ENCODE measurements around the gene PRSS50. TPM values are rescaled to one million over a fixed set of nuclear protein-coding genes. Genes with fewer than 3 reads are reported as not detected.

PRSS50 gene
- total RNA-seq, 4 donors from 2014 or later, result not detected

DNA sequence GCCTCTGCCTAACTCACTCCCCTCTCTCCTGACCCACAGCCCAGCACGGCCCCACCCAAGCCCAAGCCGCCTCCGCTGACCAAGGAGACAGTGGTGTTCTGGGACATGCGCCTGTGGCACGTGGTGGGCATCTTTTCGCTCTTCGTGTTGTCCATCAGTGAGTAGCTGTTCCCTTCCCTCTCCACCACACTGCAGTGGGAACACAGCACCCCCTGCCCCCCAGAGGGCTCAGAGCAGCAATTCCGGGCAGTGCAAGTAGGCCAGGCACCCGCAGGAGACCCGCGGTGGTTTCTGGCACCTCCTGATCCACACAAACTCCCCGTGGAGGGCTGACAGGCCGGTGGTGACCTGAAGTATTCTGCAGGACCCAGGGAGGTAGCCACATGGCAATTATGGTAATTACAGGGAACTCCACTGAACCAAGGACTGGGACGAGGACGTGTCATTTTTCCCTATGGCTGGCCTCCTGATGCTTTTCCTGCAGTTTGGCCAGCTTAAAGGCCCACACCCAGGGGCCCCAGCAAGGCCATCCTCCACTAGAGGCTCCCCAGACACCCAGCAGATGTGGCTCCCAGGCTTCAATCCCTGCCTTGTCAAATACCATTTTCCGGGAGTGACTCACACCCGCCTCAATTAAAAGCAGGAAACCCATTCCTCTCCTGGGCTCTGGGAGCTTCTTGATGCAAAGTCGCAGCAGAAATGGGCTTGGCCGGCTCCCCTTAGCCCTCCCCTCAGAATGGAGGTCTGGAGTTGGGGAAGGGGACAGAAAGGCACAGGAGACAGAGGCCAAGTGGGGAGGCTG lies 11.7 kb downstream of the PRSS50 start:
- TF ChIP-seq, protein P1, sequence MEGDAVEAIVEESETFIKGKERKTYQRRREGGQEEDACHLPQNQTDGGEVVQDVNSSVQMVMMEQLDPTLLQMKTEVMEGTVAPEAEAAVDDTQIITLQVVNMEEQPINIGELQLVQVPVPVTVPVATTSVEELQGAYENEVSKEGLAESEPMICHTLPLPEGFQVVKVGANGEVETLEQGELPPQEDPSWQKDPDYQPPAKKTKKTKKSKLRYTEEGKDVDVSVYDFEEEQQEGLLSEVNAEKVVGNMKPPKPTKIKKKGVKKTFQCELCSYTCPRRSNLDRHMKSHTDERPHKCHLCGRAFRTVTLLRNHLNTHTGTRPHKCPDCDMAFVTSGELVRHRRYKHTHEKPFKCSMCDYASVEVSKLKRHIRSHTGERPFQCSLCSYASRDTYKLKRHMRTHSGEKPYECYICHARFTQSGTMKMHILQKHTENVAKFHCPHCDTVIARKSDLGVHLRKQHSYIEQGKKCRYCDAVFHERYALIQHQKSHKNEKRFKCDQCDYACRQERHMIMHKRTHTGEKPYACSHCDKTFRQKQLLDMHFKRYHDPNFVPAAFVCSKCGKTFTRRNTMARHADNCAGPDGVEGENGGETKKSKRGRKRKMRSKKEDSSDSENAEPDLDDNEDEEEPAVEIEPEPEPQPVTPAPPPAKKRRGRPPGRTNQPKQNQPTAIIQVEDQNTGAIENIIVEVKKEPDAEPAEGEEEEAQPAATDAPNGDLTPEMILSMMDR (IDR thresholded peaks at IDR 0.05; ENCODE audit: low read depth), result no peak

DNA sequence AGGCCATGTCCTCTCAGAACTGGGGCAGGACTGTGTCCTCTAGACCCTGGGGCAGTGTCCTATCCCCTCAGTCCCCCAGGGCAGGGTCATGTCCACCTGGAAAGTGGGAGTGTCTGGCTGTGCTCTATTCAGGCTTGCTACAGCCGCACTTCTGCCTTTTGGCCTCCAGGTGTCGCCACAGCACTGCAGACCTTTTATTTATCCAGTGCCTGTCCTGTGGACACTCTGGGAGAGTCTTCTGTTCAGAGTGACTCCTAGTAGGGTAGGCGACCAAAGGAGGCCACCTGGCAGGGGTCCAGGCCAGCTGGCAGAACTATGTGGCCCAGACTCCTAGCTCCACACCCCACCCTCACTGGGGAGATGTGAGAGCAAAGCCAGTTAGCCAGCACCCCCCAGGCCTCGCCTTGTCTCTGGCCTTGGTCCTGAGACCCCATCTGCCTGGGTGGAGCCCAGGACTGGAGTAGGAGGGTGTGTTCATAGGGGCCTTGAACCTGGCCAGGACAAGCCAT lies 12.6 kb downstream of the PRSS50 start:
- TF ChIP-seq, protein P1 (IDR thresholded peaks at IDR 0.05; ENCODE audit: low read depth), result no peak

DNA sequence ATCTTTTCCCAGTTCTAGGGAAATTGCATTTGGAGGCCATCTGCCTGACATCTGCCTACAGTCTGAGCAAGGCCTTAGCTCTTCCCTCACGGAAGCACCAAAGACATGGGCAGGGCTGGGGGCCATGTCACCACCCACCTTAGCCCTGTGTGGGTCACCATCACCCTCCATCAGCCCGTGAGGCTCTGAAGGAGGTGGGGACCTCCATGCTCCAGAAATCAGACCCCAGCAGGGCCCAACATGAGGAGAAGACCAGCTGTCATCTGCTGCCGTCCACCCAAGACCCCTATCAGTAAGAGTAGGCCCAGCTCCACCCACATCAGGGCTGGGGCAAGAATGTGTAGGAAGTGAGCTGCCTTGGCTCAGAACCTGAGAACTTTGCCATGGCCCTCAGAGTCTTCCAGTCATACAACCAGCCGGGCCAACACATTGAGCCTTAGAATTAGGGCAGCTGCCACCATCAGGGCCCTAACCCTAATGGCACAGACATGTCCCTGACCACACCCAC lies 14.6 kb downstream of the PRSS50 start:
- TF ChIP-seq, protein P1 (IDR thresholded peaks at IDR 0.05; ENCODE audit: low read depth), result no peak

DNA sequence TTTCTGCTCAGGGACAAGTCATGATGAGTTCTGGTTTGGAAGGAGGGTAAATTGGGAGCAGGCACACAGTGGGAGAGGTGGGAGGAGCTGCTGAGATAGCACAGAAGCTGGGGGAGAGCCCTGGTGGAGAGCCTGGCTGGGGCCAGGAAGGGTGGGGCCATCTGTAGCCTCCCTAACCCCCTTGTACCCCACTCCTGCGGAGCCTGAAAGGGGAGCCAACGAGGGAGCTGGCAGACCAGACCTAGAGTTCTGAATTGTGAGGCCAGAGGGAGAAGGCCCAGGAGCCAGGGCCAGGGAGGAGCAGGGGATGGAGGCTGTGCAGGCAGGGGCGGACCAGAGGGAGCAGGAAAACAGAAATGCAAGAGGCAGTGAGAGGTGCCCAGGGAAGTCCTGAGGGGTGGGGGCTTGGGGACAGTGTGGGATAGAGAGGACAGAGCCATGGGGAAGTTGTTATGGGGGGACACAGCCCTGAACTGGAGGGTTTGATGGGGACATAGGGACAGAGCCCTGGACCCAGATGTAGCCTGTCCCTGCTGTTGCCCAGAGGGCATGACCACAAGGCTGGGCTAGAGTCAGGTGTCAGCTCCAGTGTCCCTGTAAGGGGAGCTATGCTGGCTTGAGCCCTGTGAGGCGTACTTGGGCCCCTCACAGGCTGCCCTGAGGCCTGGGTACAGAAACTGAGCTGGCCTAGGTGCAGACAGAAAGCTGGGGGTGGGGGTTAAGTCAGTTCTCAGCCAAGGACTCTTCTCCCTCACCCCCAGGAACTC lies 15.2 kb downstream of the PRSS50 start:
- TF ChIP-seq, protein P1 (IDR thresholded peaks at IDR 0.05; ENCODE audit: low read depth), result no peak

DNA sequence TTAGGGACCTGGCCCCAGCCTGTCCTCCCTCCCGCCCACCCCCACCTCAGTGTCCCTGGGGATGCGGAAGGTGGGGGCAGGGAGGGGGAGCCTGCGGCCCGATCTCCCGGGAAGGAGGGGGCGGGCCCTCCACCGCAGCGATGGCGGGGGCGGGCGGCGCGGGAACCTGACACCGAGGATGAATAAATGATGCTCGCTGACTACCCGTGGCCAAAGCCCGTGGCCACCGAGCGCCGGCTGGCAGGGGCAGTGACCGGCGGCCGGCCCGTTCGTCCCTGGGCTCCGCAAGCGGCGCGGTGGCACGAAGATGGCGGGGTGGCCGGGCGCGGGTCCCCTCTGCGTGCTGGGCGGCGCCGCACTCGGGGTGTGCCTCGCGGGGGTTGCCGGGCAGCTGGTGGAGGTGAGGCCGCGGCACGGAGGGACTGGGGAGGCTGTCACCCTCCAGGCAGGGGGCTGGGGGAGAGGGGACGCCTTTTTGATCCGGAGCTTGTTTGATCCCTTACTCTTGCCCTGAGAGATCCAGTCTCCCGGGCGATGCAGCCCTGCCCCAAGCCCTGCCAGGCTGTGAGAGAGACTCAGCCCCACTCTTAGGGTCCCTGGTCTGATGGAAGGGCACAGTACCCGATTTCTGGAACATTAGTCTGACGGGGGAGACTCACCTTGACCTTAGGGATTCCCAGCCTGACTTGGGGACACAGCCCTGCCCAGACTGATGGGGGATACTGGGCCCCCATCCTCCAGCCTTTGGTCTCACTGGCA lies 16.3 kb downstream of the PRSS50 start, which contains the start of gene TMIE:
TMIE (plus strand) TSS at position 212 of the 759 bp plus-strand sequence; CDS start at position 308, 96 bp downstream.
- TF ChIP-seq, protein P1 (IDR thresholded peaks at IDR 0.05; ENCODE audit: low read depth), result no peak

DNA sequence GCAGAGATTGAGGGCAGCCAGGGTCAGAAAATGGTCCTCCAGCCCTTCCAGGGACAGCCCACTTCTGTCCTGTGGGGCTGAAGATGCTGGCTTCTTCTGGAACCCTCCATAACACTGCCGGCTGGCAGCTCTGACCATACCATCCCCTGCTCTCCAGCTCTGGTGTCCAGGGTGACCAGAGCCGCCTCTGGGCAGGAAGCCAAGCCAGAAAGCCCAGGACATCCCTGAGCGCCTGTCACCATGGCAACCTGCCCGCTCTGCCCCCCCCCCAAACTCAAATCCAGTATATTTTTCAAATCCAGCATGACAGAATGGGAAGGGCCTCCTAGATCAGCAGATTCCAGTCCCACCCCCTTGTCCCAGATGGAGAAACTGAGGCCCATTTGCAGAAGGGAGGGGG lies 16.9 kb downstream of the PRSS50 start:
- TF ChIP-seq, protein P1 (IDR thresholded peaks at IDR 0.05; ENCODE audit: low read depth), result no peak
